Suprapubic skin (tissue), 4 donors: ENCODE data around the gene GRIK3. TPM values are rescaled to one million over a fixed set of nuclear protein-coding genes. Genes with fewer than 3 reads are reported as not detected.

ENCODE experiments used
- DNase-seq, 2 donors: peaks; one replicate each; pipeline ENCODE4 v3.0.0-alpha.2; 2019; ENCODE audit warnings: low spot score in 2 of 2
- H3K27ac ChIP-seq: fragments of 200-600 bp; sonication (generic); one replicate; pipeline ENCODE4 v1.5.1; 2019
- H3K27me3 ChIP-seq: fragments of 200-600 bp; sonication (generic); one replicate; pipeline ENCODE4 v1.5.1; 2019
- H3K36me3 ChIP-seq: fragments of 200-600 bp; sonication (generic); one replicate; pipeline ENCODE4 v1.5.1; 2019
- H3K4me1 ChIP-seq: fragments of 200-600 bp; sonication (generic); one replicate; pipeline ENCODE4 v1.5.1; 2019
- H3K4me3 ChIP-seq: fragments of 200-600 bp; sonication (generic); one replicate; pipeline ENCODE4 v1.5.1; 2019; ENCODE audit warnings: mild to moderate bottlenecking
- H3K9me3 ChIP-seq: fragments of 200-600 bp; sonication (generic); one replicate; pipeline ENCODE4 v1.5.1; 2019
- CTCF ChIP-seq, 2 donors: fragments of 200-600 bp in 1 of 2; fragments of 450-650 bp in 1 of 2; sonication (generic) in 1 of 2; IDR thresholded peaks; one replicate each; pipeline ENCODE4 v1.5.1; 2016 to 2019; ENCODE audit warnings: antibody characterized with exemption in 2 of 2, mild to moderate bottlenecking in 1 of 2, moderate library complexity in 1 of 2
- EP300 ChIP-seq: sonication (generic); formaldehyde crosslinking; IDR thresholded peaks from one replicate; pipeline ENCODE4 v1.6.1; 2017; ENCODE audit warnings: antibody characterized with exemption
- POLR2A ChIP-seq, 2 donors: fragments of 450-650 bp; IDR thresholded peaks; one replicate each; pipeline ENCODE4 v1.6.1; 2017; ENCODE audit warnings: antibody characterized with exemption in 2 of 2, mild to moderate bottlenecking in 2 of 2, moderate library complexity in 2 of 2
- POLR2AphosphoS5 ChIP-seq, 3 donors: sonication (generic); formaldehyde crosslinking; IDR thresholded peaks; one replicate each; pipeline ENCODE4 v1.6.1; 2017; ENCODE audit warnings: antibody characterized with exemption in 3 of 3
- WGBS: methylation state at CpG from one replicate; pipeline ENCODE4 v1.1.5; 2018; 5-methylcytosine and 5-hydroxymethylcytosine counted together
- total RNA-seq, 4 donors: library from RNA; depleted of rRNA; stranded (reverse); fragments of >200 nt; gene quantifications; one replicate each; pipeline ENCODE4 v1.1.0, GENCODE V29; 2016

The GRIK3 gene
- total RNA-seq, 4 donors from 2014 or later: 0.18 to 0.64 (median 0.37) TPM

DNA sequence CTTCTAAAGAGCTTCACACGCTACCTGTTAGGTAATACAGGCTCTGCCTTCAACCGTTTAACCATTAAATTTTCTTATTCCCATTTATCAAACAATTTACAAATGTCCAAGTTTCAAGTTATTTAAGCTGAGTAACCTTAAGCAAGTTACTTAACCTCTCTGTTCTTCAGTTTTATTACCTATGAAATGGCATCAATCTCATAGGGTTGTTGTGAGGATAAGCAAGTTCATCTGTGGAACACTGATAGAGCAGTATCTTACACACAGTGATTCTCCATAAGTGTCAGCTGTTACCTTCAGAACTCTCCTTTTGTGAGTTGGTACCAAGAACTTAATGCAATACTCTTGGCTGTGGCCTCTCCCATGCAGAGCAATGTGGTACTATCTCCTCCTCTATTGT, 40.0 kb downstream of the GRIK3 start:
- Histone ChIP-seq H3K27me3 (peaks cover 37% of the 10 kb centered on the region), H3K27ac (no peak overlapping the region), H3K36me3 (no peaks in the 10 kb centered on the region), H3K4me1 (no peaks in the 10 kb centered on the region), H3K9me3 (no peaks in the 10 kb centered on the region), H3K4me3 (no peak overlapping the region)
- no peak for TF ChIP-seq POLR2A (IDR thresholded peaks at IDR 0.05)
- no peak for TF ChIP-seq EP300
- no peak for TF ChIP-seq POLR2AphosphoS5 (IDR thresholded peaks at IDR 0.05)
- TF ChIP-seq CTCF (IDR thresholded peaks at IDR 0.05): no peak
- WGBS: 88% methylated on average over 2 of the region's 2 CpGs
- no peak for DNase-seq

DNA sequence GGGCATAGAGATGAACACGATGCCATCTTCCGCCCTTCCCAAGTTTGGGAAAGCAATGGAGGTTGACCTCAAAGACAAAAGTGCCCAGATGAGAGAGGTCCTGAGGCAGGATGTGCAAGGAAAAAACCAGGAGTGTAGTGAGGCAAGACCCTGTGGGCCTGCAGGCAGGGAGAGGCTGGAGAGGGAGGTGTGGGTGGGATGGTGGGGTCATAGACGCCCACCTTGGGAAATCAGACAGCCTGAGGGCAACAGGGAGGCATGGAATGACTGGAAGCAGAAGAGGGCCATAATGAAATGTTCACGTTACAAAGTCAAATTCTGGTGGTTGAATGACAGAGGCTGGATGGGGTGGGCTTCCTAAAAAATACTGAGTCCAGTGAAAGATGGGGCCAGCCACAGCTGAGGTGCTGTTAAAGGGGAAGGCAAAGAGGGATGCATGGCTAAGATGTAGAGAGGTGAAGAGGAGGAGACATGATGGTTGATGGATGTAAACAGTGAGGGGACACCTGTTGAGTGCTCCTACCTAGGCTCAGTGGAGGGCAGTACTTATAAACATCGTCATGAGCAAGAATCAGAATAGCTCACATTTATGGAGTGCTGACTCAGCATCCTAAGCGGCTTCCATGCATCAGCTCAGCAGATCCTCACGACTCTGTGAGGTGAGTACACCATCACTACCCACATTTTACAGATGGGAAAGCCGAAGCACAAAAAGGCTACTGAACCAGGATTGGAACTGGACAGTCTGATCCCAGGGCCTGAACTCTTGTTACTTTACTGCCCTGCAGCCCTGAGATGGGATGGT, 42.0 kb downstream of the GRIK3 start:
- no peaks in the 10 kb centered on the region for H3K9me3 ChIP-seq
- no peaks in the 10 kb centered on the region for H3K36me3 ChIP-seq
- TF ChIP-seq POLR2A (IDR thresholded peaks at IDR 0.05): no peak
- TF ChIP-seq CTCF (IDR thresholded peaks at IDR 0.05): no peak
- TF ChIP-seq EP300: no peak
- TF ChIP-seq POLR2AphosphoS5 (IDR thresholded peaks at IDR 0.05): no peak
- no peak overlapping the region for H3K4me3 ChIP-seq
- no peak for DNase-seq
- peaks cover 3% of the 10 kb centered on the region for H3K4me1 ChIP-seq
- H3K27me3 ChIP-seq: peaks cover 41% of the 10 kb centered on the region
- 84% methylated on average over 8 of the region's 8 CpGs for WGBS
- no peak overlapping the region for H3K27ac ChIP-seq

- Histone ChIP-seq H3K4me1 (peaks cover 3% of the 10 kb centered on the region), H3K4me3 (no peak overlapping the region), H3K36me3 (no peaks in the 10 kb centered on the region), H3K27me3 (peaks cover 40% of the 10 kb centered on the region), H3K9me3 (no peaks in the 10 kb centered on the region), H3K27ac (no peak overlapping the region)
- WGBS: 64% methylated on average over 4 of the region's 4 CpGs
- TF ChIP-seq EP300: no peak
- no peak for TF ChIP-seq CTCF (IDR thresholded peaks at IDR 0.05)
- no peak for TF ChIP-seq POLR2A (IDR thresholded peaks at IDR 0.05)
- no peak for TF ChIP-seq POLR2AphosphoS5 (IDR thresholded peaks at IDR 0.05)
- DNase-seq: no peak
Measured at GRCh38 chr1:36991551-36991950, 42.8 kb downstream of the GRIK3 start.

DNA sequence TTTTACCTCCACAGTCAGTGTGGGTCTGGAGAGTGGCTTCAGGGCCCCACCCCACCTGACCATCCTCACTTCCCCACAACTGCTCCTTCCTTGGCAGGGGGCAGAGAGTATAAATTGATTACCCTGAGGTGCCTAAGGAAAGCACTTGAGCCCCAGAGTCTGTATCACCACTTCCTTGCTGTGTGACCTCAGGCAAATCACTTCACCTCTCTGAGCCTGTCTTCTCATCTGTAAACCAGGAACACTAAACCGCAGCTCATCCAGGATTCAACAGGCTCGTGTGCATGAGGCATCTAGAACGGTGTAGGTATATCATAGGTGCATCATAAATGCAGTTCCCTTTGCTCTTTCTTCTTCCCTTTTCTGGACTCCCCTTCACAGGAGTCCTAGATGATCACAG, 43.4 kb downstream of the GRIK3 start:
- TF ChIP-seq CTCF (IDR thresholded peaks at IDR 0.05): no peak
- no peak for TF ChIP-seq EP300
- TF ChIP-seq POLR2A (IDR thresholded peaks at IDR 0.05): no peak
- no peak for TF ChIP-seq POLR2AphosphoS5 (IDR thresholded peaks at IDR 0.05)
- WGBS: 84% methylated on average over 3 of the region's 3 CpGs

DNA sequence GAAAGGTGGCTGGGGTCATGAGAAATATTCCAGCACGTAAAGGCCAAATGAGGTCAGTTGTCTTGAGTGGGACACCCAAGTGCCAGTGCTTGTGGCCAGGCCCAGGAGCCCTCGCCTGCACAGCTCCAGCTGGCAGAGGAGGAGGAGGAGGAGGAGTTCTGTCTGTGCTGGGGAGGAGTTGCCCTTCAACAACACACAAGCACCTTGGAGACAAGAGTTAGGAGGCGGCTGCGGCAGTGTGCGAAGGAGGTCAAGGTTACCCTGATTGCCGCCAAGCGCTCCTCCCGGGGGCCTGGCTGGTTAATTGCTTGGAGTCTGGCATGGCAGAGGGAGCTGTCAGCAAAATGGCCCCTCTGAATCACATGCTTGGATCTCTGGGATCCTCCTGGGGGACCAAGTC, 45.1 kb downstream of the GRIK3 start:
- no peak for DNase-seq
- no peak overlapping the region for H3K27ac ChIP-seq
- no peaks in the 10 kb centered on the region for H3K9me3 ChIP-seq
- TF ChIP-seq EP300: no peak
- no peaks in the 10 kb centered on the region for H3K36me3 ChIP-seq
- H3K27me3 ChIP-seq: peaks cover 49% of the 10 kb centered on the region
- H3K4me3 ChIP-seq: no peak overlapping the region
- WGBS: 67% methylated on average over 8 of the region's 8 CpGs
- peaks cover 3% of the 10 kb centered on the region for H3K4me1 ChIP-seq

More for the DNA sequence above, 43.4 kb downstream of the GRIK3 start:
- no peak overlapping the region for H3K4me3 ChIP-seq
- no peak for DNase-seq
- H3K27me3 ChIP-seq: peaks cover 40% of the 10 kb centered on the region
- H3K27ac ChIP-seq: no peak overlapping the region
- no peaks in the 10 kb centered on the region for H3K9me3 ChIP-seq
- no peaks in the 10 kb centered on the region for H3K36me3 ChIP-seq
- peaks cover 3% of the 10 kb centered on the region for H3K4me1 ChIP-seq
